Measurements from ENCODE around the gene FN3K.
"Not testable (repeated sequence)": the region's sequence is repeated elsewhere in the genome, so short reads cannot be mapped to it uniquely, and the experiment has no call there.

FN3K gene

GRCh38 chr17:82756166-82756565 is 20.8 kb downstream of the FN3K start:
- peak in 2 of 10 donors; percentile 10 to 12 for DNase-seq
- intact Hi-C loops (cut with DNase I) = no loop called here

- peak in 3 of 10 donors; percentile 13 to 83 (median 45) for DNase-seq
- intact Hi-C loops (cut with DNase I) = no loop called here
These were observed 30.0 kb downstream of the FN3K start for GRCh38 chr17:82765371-82765770.

- DNase-seq = peak in 8 of 10 donors; percentile 48 to 91 (median 72)
- intact Hi-C loops (cut with DNase I) = loop anchor here (1.0 kb wide), 1 partner anchor 99 kb away; no protein-coding TSS in a partner anchor
These were observed 31.8 kb downstream of the FN3K start for GRCh38 chr17:82767041-82767754.

GRCh38 chr17:82769041-82769440 is 33.6 kb downstream of the FN3K start:
- intact Hi-C loops (cut with DNase I) = no loop called here

GRCh38 chr17:82772026-82772425 is 36.6 kb downstream of the FN3K start:
- DNase-seq = peak in 1 of 10 donors; percentile 39
- intact Hi-C loops (cut with DNase I) = no loop called here

More at GRCh38 chr17:82769041-82769440, 33.6 kb downstream of the FN3K start:
- peak in 1 of 10 donors; percentile 69 for DNase-seq

- intact Hi-C loops (cut with DNase I) = not testable (repeated sequence)
- DNase-seq = peak in 2 of 10 donors; percentile 37 to 46
These were observed 39.0 kb downstream of the FN3K start for GRCh38 chr17:82774456-82774855.

- intact Hi-C loops (cut with DNase I) = no loop called here
- peak; percentile 49 to 96 (median 74) for DNase-seq
These were observed 39.8 kb downstream of the FN3K start for GRCh38 chr17:82775001-82775823.

- peak in 2 of 10 donors; percentile 40 to 47 for DNase-seq
- intact Hi-C loops (cut with DNase I) = no loop called here
These were observed 41.0 kb downstream of the FN3K start for GRCh38 chr17:82776454-82776853.

GRCh38 chr17:82777778-82778375 is 42.5 kb downstream of the FN3K start:
- DNase-seq = peak in 3 of 10 donors; percentile 31 to 85 (median 75)

GRCh38 chr17:82779541-82779940 is 44.1 kb downstream of the FN3K start:
- peak in 2 of 10 donors; percentile 52 to 75 for DNase-seq
- intact Hi-C loops (cut with DNase I) = no loop called here

More at GRCh38 chr17:82777778-82778375, 42.5 kb downstream of the FN3K start:
- intact Hi-C loops (cut with DNase I) = not testable (repeated sequence)

GRCh38 chr17:82780195-82780594 is 44.8 kb downstream of the FN3K start:
- intact Hi-C loops (cut with DNase I) = loop anchor here (5.0 kb wide), 1 partner anchor 132 kb away; no protein-coding TSS in a partner anchor
- peak in 2 of 10 donors; percentile 17 to 61 for DNase-seq

GRCh38 chr17:82780971-82781893 is 45.8 kb downstream of the FN3K start:
- peak in 1 of 10 donors; percentile 72 for DNase-seq
- intact Hi-C loops (cut with DNase I) = loop anchor here (5.0 kb wide), 1 partner anchor 131 kb away; no protein-coding TSS in a partner anchor

GRCh38 chr17:82781894-82782274 is 46.5 kb downstream of the FN3K start:
- intact Hi-C loops (cut with DNase I) = loop anchor here (5.0 kb wide), 1 partner anchor 130 kb away; no protein-coding TSS in a partner anchor
- peak; percentile 61 to 97 (median 83) for DNase-seq

- intact Hi-C loops (cut with DNase I) = loop anchor here (5.0 kb wide), 1 partner anchor 130 kb away; no protein-coding TSS in a partner anchor
- DNase-seq = peak in 1 of 10 donors; percentile 81
These were observed 47.3 kb downstream of the FN3K start for GRCh38 chr17:82782657-82783207.

GRCh38 chr17:82783498-82783897 is 48.1 kb downstream of the FN3K start:
- peak in 3 of 10 donors; percentile 18 to 90 (median 33) for DNase-seq
- intact Hi-C loops (cut with DNase I) = loop anchor here (5.0 kb wide), 1 partner anchor 129 kb away; no protein-coding TSS in a partner anchor

GRCh38 chr17:82785581-82785980 is 50.2 kb downstream of the FN3K start:
- intact Hi-C loops (cut with DNase I) = not testable (repeated sequence)
- DNase-seq = peak in 1 of 10 donors; percentile 10

- DNase-seq = no peak
- intact Hi-C loops (cut with DNase I) = no loop called here
These were observed 51.0 kb downstream of the FN3K start for GRCh38 chr17:82786427-82786826.

- peak in 8 of 10 donors; percentile 29 to 92 (median 61) for DNase-seq
- intact Hi-C loops (cut with DNase I) = no loop called here
These were observed 51.9 kb downstream of the FN3K start for GRCh38 chr17:82787081-82787848.
